H9 (cell line): ENCODE data around the gene DLL3. TPM values are rescaled to one million over a fixed set of nuclear protein-coding genes. Genes with fewer than 3 reads are reported as not detected.

Experiments used
- DNase-seq: peaks from one replicate; pipeline ENCODE4 v3.0.0-alpha.2; 2017
- H2AFZ ChIP-seq: one replicate; pipeline ENCODE4 v1.6.1; 2013; ENCODE audit warnings: mild to moderate bottlenecking, low read length, control low read depth, moderate library complexity
- H2AK5ac ChIP-seq: 2 replicates; pipeline ENCODE4 v1.6.1; 2013; ENCODE audit warnings: low read length, control low read depth, mixed read lengths; ENCODE audit not compliant: insufficient read length
- H2BK120ac ChIP-seq: one replicate; pipeline ENCODE4 v1.6.1; 2013; ENCODE audit warnings: low read depth, mild to moderate bottlenecking, low read length, control low read depth, inconsistent platforms; ENCODE audit not compliant: poor library complexity, severe bottlenecking
- H2BK12ac ChIP-seq: 2 replicates; pipeline ENCODE4 v1.6.1; 2013; ENCODE audit warnings: low read length, control low read depth, mixed read lengths, low read depth; ENCODE audit not compliant: insufficient read length
- H2BK15ac ChIP-seq: 2 replicates; pipeline ENCODE4 v1.6.1; 2013; ENCODE audit warnings: low read depth, low read length, control low read depth
- H2BK20ac ChIP-seq: one replicate; pipeline ENCODE4 v1.6.1; 2013; ENCODE audit warnings: low read depth, mild to moderate bottlenecking, low read length, control low read depth, inconsistent platforms; ENCODE audit not compliant: poor library complexity, severe bottlenecking
- H2BK5ac ChIP-seq: 2 replicates; pipeline ENCODE4 v1.6.1; 2013; ENCODE audit warnings: low read length, control low read depth, mixed read lengths; ENCODE audit not compliant: insufficient read length
- H3K14ac ChIP-seq: 2 replicates; pipeline ENCODE4 v1.6.1; 2013; ENCODE audit warnings: low read length, control low read depth; ENCODE audit not compliant: insufficient read depth
- H3K18ac ChIP-seq: 2 replicates; pipeline ENCODE4 v1.6.1; 2013; ENCODE audit warnings: low read depth, mild to moderate bottlenecking, mixed read lengths, low read length, control low read depth; ENCODE audit not compliant: insufficient read length
- H3K23ac ChIP-seq: 2 replicates; pipeline ENCODE4 v1.6.1; 2013; ENCODE audit warnings: low read length, control low read depth, mixed read lengths, low read depth; ENCODE audit not compliant: insufficient read length
- H3K23me2 ChIP-seq: 2 replicates; pipeline ENCODE4 v1.6.1; 2013; ENCODE audit warnings: low read depth, mild to moderate bottlenecking, mixed read lengths, low read length, control low read depth; ENCODE audit not compliant: insufficient read length, poor library complexity, severe bottlenecking
- H3K27ac ChIP-seq: 2 replicates; pipeline ENCODE4 v1.5.1; 2013; ENCODE audit warnings: low read length, control low read depth, mixed read lengths, low read depth; ENCODE audit not compliant: insufficient read length
- H3K27me3 ChIP-seq: 2 replicates; pipeline ENCODE4 v1.6.1; 2013; ENCODE audit warnings: low read length, control low read depth, inconsistent platforms; ENCODE audit not compliant: insufficient read depth
- H3K4ac ChIP-seq: 2 replicates; pipeline ENCODE4 v1.6.1; 2013; ENCODE audit warnings: low read depth, mild to moderate bottlenecking, control low read depth, inconsistent platforms, low read length, moderate library complexity
- H3K4me1 ChIP-seq: 2 replicates; pipeline ENCODE4 v1.6.1; 2013; ENCODE audit warnings: low read length, control low read depth, inconsistent platforms; ENCODE audit not compliant: insufficient read depth
- H3K4me2 ChIP-seq: 2 replicates; pipeline ENCODE4 v1.6.1; 2013; ENCODE audit warnings: low read length, control low read depth, mixed read lengths; ENCODE audit not compliant: insufficient read length, insufficient read depth
- H3K56ac ChIP-seq: 2 replicates; pipeline ENCODE4 v1.6.1; 2013; ENCODE audit warnings: low read depth, mild to moderate bottlenecking, mixed read lengths, low read length, control low read depth; ENCODE audit not compliant: insufficient read length
- H3K79me1 ChIP-seq: 2 replicates; pipeline ENCODE4 v1.6.1; 2013; ENCODE audit warnings: low read depth, mild to moderate bottlenecking, moderate library complexity, low read length, control low read depth, inconsistent platforms; ENCODE audit not compliant: insufficient read depth, poor library complexity, severe bottlenecking
- H3K79me2 ChIP-seq: 2 replicates; pipeline ENCODE4 v1.6.1; 2013; ENCODE audit warnings: low read length, control low read depth, inconsistent platforms; ENCODE audit not compliant: insufficient read depth
- H3K9ac ChIP-seq: 2 replicates; pipeline ENCODE4 v1.6.1; 2013; ENCODE audit warnings: low read length, control low read depth, mixed read lengths; ENCODE audit not compliant: insufficient read length; ENCODE audit errors: extremely low read depth
- H3K9me3 ChIP-seq: one replicate; pipeline ENCODE4 v1.6.1; 2013; ENCODE audit warnings: low read depth, low read length, inconsistent platforms; ENCODE audit not compliant: control insufficient read depth
- H3T11ph ChIP-seq: one replicate; pipeline ENCODE4 v1.6.1; 2013; ENCODE audit warnings: mild to moderate bottlenecking, low read length, control low read depth, inconsistent platforms
- H4K20me1 ChIP-seq: one replicate; pipeline ENCODE4 v1.6.1; 2013; ENCODE audit not compliant: control insufficient read depth, insufficient read length, insufficient read depth
- H4K5ac ChIP-seq: 2 replicates; pipeline ENCODE4 v1.6.1; 2013; ENCODE audit warnings: low read depth, mild to moderate bottlenecking, mixed read lengths, low read length, control low read depth; ENCODE audit not compliant: insufficient read length
- H4K8ac ChIP-seq: replicated peaks from 2 replicates; pipeline ENCODE4 v1.6.1; 2013; ENCODE audit warnings: low read length, control low read depth, mixed read lengths, low read depth; ENCODE audit not compliant: insufficient read length
- H4K91ac ChIP-seq: 2 replicates; pipeline ENCODE4 v1.6.1; 2013; ENCODE audit warnings: low read depth, mild to moderate bottlenecking, moderate library complexity, mixed read lengths, low read length, control low read depth; ENCODE audit not compliant: insufficient read length
- H3K27ac Mint-ChIP-seq, 3 experiments: 2 replicates in 2 of 3; 3 replicates in 1 of 3; pipeline ENCODE4 v1.8.0; 2020 to 2021; ENCODE audit warnings: mixed read lengths in 3 of 3, mild to moderate bottlenecking in 1 of 3, moderate library complexity in 1 of 3
- H3K27me3 Mint-ChIP-seq: 2 replicates; pipeline ENCODE4 v1.8.0; 2021; ENCODE audit warnings: low read depth, mild to moderate bottlenecking, moderate library complexity, mixed read lengths
- H3K36me3 Mint-ChIP-seq, 3 experiments: 2 replicates in 2 of 3; 3 replicates in 1 of 3; pipeline ENCODE4 v1.8.0; 2020 to 2021; ENCODE audit warnings: low read depth in 3 of 3, mixed read lengths in 3 of 3; ENCODE audit not compliant: insufficient read depth in 1 of 3
- H3K4me1 Mint-ChIP-seq, 2 experiments: 2 replicates each; pipeline ENCODE4 v1.8.0; 2020; ENCODE audit warnings: mixed read lengths in 2 of 2
- H3K4me3 Mint-ChIP-seq, 2 experiments: 2 replicates in 1 of 2; 3 replicates in 1 of 2; pipeline ENCODE4 v1.8.0; 2020 to 2021; ENCODE audit warnings: mild to moderate bottlenecking in 2 of 2, mixed read lengths in 2 of 2, moderate library complexity in 1 of 2
- H3K9me3 Mint-ChIP-seq, 2 experiments: 2 replicates in 1 of 2; 3 replicates in 1 of 2; pipeline ENCODE4 v1.8.0; 2020; ENCODE audit warnings: mild to moderate bottlenecking in 2 of 2, mixed read lengths in 2 of 2, moderate library complexity in 1 of 2
- WGBS: extraction: QIAGEN DNeasy Blood & Tissue Kit; methylation state at CpG from one replicate; pipeline ENCODE4 v1.1.7; 2013; ENCODE audit warnings: missing lambda C conversion rate, low lambda C conversion rate, mixed read lengths; ENCODE audit not compliant: insufficient read length; ENCODE audit errors: extremely low coverage; 5-methylcytosine and 5-hydroxymethylcytosine counted together
- total RNA-seq: library from RNA; stranded (reverse); gene quantifications from 2 replicates; pipeline ENCODE4 v1.2.1, GENCODE V29; 2021
- TF ChIP-seq, protein P1 (sequence below): fragments of 200-600 bp; sonication (generic); conservative IDR thresholded peaks from 3 replicates; pipeline ENCODE4 v1.8.0; 2021; ENCODE audit warnings: antibody characterized with exemption, mild to moderate bottlenecking

DLL3 gene
- total RNA-seq, 1 experiment from 2014 or later, result 2.5 TPM

DNA sequence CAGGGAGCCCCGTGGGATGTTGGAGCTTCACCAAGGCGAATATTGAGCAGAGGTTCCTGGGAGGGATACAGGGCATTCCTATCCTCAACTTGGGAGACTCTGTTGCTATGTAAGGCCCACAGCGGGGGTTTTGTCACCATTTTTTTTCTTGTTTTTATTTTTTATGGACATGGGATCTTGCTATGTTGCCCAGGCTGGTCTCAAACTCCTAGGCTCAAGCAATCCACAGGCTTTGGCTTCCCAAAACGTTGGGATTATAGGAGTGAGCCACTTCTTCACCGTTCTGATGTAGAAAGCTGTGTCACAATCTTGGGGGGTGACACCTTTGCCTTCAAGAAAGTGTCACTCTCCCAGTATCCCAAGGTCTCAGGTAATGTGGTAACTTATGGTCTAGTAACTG is 2.6 kb downstream of the DLL3 start:
- H2BK15ac ChIP-seq, result no peak overlapping the region
- no peak overlapping the region for H2BK20ac ChIP-seq
- H3K4me1 Mint-ChIP-seq, result peaks cover 9 to 14% of the 10 kb centered on the region in 2 experiments
- peaks cover 12% of the 10 kb centered on the region; the same call in 1 of the 2 replicates for H3K27me3 ChIP-seq
- H3K36me3 Mint-ChIP-seq, result peaks cover 0 to 16% (median 3%) of the 10 kb centered on the region in 3 experiments; a peak in 3 of 7 replicates
- WGBS, result no CpG with 5 or more reads among the region's 5 CpGs
- no peak overlapping the region for H3K14ac ChIP-seq
- no peak overlapping the region for H2AFZ ChIP-seq
- no peaks in the 10 kb centered on the region for H4K20me1 ChIP-seq
- DNase-seq, result no peak
- no peak overlapping the region for H3K4ac ChIP-seq
- no peak overlapping the region for H2BK120ac ChIP-seq
- no peak overlapping the region for H3K23ac ChIP-seq
- no peaks in the 10 kb centered on the region for H3K79me1 ChIP-seq
- TF ChIP-seq, protein P1, sequence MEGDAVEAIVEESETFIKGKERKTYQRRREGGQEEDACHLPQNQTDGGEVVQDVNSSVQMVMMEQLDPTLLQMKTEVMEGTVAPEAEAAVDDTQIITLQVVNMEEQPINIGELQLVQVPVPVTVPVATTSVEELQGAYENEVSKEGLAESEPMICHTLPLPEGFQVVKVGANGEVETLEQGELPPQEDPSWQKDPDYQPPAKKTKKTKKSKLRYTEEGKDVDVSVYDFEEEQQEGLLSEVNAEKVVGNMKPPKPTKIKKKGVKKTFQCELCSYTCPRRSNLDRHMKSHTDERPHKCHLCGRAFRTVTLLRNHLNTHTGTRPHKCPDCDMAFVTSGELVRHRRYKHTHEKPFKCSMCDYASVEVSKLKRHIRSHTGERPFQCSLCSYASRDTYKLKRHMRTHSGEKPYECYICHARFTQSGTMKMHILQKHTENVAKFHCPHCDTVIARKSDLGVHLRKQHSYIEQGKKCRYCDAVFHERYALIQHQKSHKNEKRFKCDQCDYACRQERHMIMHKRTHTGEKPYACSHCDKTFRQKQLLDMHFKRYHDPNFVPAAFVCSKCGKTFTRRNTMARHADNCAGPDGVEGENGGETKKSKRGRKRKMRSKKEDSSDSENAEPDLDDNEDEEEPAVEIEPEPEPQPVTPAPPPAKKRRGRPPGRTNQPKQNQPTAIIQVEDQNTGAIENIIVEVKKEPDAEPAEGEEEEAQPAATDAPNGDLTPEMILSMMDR, result no peak
- H3K18ac ChIP-seq, result no peak overlapping the region
- H3T11ph ChIP-seq, result no peak overlapping the region
- H3K4me1 ChIP-seq, result no peaks in the 10 kb centered on the region
- H3K79me2 ChIP-seq, result no peaks in the 10 kb centered on the region
- H3K27ac ChIP-seq, result no peak overlapping the region
- H4K91ac ChIP-seq, result no peak overlapping the region
- H3K9ac ChIP-seq, result no peak overlapping the region
- H3K27ac Mint-ChIP-seq, result no peak overlapping the region
- H2BK5ac ChIP-seq, result no peak overlapping the region
- H4K8ac ChIP-seq, result no peak overlapping the region
- no peak overlapping the region for H4K5ac ChIP-seq
- H3K4me2 ChIP-seq, result no peak overlapping the region
- H3K27me3 Mint-ChIP-seq, result peaks cover 94% of the 10 kb centered on the region
- H2BK12ac ChIP-seq, result no peak overlapping the region
- H3K9me3 ChIP-seq, result no peaks in the 10 kb centered on the region
- H3K9me3 Mint-ChIP-seq, result peaks cover 8 to 13% of the 10 kb centered on the region in 2 experiments
- H3K4me3 Mint-ChIP-seq, result no peak overlapping the region
- H3K56ac ChIP-seq, result no peak overlapping the region
- no peak overlapping the region for H2AK5ac ChIP-seq
- H3K23me2 ChIP-seq, result peaks cover 10% of the 10 kb centered on the region
